ENCODE results near the gene ZNF573.

DNA sequence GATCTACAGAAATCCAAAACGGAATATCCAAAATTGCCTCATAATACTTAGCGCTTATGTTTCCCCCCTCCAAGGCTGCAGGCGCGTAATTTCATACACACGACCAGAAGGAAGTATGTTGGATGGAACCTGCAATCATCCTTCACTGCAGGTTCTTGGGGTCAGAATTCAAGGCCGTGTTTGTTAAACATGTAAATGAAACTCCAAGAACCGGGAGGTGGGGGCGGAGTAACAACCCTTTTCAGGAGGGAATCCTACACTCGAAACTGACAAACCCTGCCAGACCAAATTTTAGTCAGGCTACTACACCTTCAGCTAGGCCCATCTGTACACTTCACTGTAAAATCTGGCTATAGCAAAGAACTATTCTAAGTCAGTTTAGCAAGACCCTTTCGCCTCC, 61.1 kb downstream of the ZNF573 start:
- TF ChIP-seq POLR2A (IDR thresholded peaks at IDR 0.05; ENCODE audit: low read length) (no peak), GATA1 (IDR thresholded peaks at IDR 0.05; ENCODE audit: low read depth, low read length) (no peak)
